GM12801 (cell line): ENCODE measurements around the gene WDFY2.

Experiments used
- TF ChIP-seq, protein P1 (sequence below): IDR thresholded peaks from one replicate; pipeline ENCODE4 v1.5.1; 2011; ENCODE audit warnings: control low read depth; ENCODE audit not compliant: insufficient read length; ENCODE audit errors: extremely low read depth

Gene WDFY2

DNA sequence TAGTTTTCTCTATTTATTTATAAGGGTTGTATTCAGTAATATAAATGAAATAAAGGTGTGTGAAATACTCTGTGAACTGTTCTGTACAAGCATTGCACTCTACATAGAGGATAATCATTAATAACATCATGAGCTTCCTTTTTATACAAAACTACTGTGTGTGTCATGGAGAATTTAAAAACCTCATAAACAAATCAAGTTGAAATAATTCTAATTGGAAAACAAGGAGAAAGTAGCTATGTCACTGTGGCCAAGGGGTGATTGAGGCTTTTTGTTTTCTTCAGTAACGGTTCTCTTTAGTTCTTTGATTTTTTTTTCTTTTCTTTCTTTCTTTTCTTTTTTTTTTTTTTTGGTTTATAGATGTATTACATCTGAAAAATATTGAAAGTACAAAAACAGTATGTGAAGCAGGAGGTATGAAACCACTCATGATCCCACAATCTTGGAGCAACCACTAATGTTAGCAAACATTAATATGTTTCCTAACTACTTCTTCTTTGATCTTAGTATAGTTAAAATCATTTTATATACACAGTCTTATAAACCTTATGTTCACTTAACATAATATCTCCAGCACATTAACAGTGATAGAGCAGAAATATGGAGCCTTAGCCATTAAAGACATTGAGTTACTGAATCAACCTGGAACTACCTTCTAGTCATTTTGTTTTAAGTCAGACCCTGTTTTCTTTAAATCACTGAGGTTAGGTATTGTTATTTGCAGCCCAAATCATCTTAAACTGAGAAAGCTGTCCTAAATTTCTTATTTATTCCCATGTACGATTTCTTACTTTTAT is 45.4 kb downstream of the WDFY2 start:
- TF ChIP-seq, protein P1, sequence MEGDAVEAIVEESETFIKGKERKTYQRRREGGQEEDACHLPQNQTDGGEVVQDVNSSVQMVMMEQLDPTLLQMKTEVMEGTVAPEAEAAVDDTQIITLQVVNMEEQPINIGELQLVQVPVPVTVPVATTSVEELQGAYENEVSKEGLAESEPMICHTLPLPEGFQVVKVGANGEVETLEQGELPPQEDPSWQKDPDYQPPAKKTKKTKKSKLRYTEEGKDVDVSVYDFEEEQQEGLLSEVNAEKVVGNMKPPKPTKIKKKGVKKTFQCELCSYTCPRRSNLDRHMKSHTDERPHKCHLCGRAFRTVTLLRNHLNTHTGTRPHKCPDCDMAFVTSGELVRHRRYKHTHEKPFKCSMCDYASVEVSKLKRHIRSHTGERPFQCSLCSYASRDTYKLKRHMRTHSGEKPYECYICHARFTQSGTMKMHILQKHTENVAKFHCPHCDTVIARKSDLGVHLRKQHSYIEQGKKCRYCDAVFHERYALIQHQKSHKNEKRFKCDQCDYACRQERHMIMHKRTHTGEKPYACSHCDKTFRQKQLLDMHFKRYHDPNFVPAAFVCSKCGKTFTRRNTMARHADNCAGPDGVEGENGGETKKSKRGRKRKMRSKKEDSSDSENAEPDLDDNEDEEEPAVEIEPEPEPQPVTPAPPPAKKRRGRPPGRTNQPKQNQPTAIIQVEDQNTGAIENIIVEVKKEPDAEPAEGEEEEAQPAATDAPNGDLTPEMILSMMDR, result no peak

DNA sequence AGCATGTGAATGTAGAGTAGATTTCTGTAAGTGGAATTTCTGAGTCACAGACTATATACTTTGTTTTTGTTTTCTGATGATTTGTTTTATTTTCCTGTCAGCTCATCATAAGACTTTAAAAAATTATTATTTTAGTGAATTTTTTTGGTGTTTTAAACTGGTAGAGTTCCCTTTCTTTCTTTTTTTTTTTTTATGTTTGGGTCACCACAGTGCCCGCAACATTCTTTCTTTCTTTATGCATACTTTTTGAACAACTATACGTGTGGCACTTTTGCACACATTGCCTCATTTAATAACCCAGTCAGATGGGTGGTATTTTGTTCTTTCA is 46.0 kb downstream of the WDFY2 start:
- TF ChIP-seq, protein P1, result no peak

DNA sequence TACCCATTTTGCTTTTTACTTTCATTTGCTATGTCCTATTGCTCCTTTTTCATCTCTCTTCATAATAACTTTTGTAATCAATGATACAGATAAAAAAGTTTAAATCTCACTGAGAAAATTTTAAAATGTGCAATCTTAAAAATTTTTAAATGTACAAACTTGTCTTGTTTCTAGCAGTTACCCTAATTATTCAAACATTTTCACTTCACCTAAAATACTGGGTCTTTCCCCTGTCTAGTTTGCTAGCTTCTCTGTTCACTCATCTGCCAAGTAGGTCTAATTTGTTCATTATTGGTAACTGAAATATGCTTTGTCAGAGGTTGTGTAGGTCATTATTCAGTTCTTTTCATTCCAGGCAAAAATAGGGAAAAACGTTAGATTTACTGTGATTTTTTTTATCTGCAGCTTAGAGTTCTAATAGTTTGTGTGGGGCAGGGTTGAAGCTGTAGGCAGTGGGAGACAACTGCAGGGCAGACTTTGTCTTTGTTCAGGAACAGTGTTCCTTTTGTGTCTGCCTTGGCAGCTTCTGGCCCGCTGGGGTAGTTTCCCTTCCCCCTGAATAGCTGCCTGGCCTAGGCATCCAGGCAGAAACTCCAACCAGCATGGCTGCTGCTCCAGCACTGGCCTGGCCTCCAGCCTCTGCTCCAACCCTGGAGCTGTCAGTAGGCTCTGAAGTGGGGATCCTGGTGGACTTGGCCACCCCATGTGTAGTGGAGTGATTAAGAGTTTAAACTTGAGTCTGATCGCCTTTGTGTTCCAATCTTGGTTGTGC is 48.5 kb downstream of the WDFY2 start:
- TF ChIP-seq, protein P1, result no peak

DNA sequence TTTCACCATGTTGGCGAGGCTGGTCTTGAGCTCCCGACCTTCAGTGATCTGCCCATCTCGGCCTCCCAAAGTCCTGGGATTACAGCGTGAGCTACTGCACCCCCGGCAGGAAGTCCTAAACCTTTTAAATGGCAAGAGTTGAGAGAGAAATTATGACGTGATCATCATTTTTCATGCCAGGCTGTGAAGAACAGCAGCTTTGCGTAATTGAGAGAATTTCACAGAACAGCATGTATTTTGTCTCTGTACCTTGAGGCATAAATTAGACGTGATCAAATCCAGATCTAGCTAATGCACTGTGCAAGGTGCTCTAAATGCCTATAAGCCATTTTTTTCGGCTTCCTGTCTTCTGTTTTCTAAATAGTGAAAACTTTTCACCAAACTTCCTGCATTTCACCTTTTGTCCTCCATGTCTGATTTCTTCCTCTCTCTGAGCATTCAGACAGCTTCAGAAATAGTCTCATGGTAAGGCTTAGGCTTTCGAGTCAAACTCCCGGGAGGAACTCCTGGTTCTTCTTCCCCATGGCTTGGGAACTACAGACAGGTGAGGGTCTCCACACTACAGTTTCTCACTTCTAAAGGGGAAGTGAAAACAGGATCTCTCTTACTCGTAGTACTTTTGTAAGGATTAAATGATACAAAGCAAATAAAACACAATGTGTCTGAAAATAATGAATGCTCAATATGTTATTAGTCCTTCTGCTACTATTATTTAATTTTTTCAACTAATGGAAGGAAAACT is 51.0 kb downstream of the WDFY2 start:
- TF ChIP-seq, protein P1, result no peak

DNA sequence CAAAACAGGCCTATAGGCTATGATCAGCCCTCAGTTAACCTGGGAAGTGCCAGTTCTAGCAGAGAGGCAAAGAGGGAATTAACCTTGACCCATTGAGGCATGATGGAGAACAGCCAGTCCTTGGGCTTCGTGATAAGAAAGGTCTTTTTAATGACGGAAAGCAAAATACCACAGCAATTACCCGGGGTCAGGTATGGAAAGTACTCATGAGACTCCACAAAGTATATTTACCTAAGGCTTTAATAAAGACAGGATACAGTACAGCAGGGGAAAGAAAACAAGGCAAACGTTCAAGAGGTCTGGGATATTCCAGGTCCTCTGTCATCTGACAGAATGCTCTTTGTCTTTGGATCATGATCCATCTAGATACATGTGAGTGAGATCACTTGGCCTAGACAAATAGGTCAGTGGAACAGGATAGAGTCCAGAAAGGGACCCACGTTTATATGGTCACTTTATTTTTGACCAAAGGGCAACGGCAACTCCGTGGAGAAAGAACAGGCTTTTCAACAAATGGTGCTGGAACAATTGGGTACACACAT is 52.2 kb downstream of the WDFY2 start:
- TF ChIP-seq, protein P1, result no peak

DNA sequence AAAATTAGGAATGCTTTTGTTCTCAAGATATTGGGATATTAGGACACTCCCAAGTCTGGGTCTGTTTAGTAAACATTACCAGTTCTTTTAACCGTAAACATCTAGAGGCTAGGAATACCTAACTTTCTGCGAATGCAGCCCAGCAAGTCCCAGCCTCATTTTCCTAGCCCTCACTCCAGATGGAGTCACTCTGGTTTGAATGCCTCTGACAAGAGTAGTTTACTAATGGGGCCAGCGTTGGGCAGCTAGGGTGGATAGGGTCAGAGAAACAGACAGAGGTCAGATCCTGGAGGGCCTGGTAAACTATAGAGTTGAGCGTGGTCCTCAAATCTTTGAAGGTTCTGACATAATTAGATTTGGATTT is 53.6 kb downstream of the WDFY2 start:
- TF ChIP-seq, protein P1, result no peak

DNA sequence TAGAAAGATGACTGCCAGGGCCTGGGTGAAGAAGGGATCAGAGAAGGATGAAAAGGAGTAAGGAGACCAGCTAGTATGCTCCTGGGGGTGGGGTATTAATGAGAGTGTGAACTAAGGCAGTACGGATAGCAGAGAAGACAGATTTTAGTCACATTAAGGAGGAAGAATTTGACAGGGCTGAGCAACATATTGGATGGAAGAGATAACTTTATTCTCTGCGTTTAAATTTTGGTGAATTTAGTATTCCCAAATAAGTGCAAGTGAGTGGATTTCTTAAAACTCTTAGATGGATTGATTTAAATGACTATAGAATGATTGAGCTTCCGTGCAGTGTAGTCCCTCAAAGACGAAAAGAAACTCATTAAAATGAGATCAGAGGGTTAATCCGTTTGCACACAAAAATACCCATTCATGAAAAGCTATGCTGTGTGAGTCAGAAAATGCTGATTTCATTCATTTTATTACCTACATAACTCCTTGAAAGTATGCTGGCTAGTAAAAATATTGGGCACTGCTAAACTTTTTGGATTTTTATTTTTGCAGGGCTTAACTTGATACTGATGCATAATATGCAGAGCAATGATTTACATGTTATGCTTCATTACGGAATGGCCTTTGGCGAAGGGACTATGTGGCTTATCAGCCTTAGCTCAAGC is 54.1 kb downstream of the WDFY2 start:
- TF ChIP-seq, protein P1, result no peak
